HPDE6-E6E7 (cell line): ENCODE data around the gene CT47A7.
"Not testable (repeated sequence)": the region's sequence is repeated elsewhere in the genome, so short reads cannot be mapped to it uniquely, and the experiment has no call there.

Experiments
- DNase-seq: peaks from one replicate; pipeline ENCODE4 v3.0.0; 2011; ENCODE audit warnings: missing footprints; ENCODE audit errors: extremely low spot score

CT47A7 gene

DNA sequence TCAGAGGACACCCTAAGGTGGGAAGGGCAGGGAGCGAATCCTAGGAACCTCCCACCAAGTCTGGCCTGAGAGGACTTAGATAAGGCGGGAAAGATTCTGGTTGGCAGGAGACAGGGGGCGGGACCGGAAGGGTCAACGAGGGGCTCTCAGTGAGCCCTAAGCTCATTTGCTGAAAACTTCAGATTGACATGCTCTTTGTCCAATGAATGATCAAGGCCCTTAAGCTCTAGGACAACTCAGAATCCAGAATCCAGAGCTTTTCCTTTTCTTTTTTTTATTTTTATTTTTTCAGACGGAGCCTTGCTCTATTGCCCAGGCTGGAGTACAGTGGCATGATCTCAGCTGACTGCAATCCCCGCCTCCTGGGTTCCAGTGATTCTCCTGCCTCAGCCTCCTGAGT is at the start of gene CT47A7:
CT47A7 (minus strand) TSS at position 101 of the 400 bp plus-strand sequence. CDS start 255 bp downstream, outside the sequence.
- DNase-seq: not testable (repeated sequence)

DNA sequence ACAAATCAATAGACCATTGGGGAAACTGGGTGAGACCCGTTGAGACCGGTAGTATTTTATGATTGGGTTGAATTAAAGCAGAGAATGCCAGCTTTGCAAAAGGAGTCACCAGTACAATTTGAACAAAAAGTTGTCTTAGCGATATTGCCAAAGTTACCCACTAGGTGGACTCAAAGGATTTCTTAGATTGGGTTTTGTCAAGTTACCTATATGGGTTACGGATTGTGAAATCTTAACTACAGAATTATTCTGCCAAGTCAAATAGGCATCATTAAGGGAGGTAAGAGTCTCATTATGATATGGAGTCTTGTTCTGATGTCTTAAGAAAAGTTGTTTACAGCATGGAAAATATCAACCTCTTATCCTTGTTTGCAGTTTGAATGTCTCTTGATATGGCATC is 44.2 kb upstream of the CT47A7 start:
- no peak for DNase-seq

GRCh38 chrX:120999413-120999812 is 43.0 kb upstream of the CT47A7 start:
- DNase-seq: no peak

GRCh38 chrX:120985660-120986059 is 29.3 kb upstream of the CT47A7 start, which contains the start of gene CT47A1:
CT47A1 (minus strand) TSS chrX:120985760; CDS start chrX:120985529, 231 bp downstream.
- DNase-seq: not testable (repeated sequence)
